Fibroblast of skin of right quadriceps (primary cell): ENCODE measurements around the gene GPATCH1.
"Not testable (repeated sequence)": the region's sequence is repeated elsewhere in the genome, so short reads cannot be mapped to it uniquely, and the experiment has no call there.

Source experiments
- DNase-seq: peaks from one replicate; pipeline ENCODE4 v3.0.0-alpha.2; 2013

Gene GPATCH1

GRCh38 chr19:33159893-33160292 lies 78.9 kb downstream of the GPATCH1 start:
- DNase-seq, result no peak

GRCh38 chr19:33161201-33161600 lies 80.2 kb downstream of the GPATCH1 start:
- no peak for DNase-seq

GRCh38 chr19:33163481-33163880 lies 82.5 kb downstream of the GPATCH1 start:
- no peak for DNase-seq

- DNase-seq, result not testable (repeated sequence)
Observed at GRCh38 chr19:33166037-33166436, 85.1 kb downstream of the GPATCH1 start.

GRCh38 chr19:33167438-33167837 lies 86.5 kb downstream of the GPATCH1 start:
- no peak for DNase-seq

- no peak for DNase-seq
Observed at GRCh38 chr19:33168528-33168927, 87.5 kb downstream of the GPATCH1 start.

GRCh38 chr19:33171222-33171795 lies 90.3 kb downstream of the GPATCH1 start:
- DNase-seq, result no peak

GRCh38 chr19:33171916-33172359 lies 91.0 kb downstream of the GPATCH1 start:
- DNase-seq, result peak; percentile 71

GRCh38 chr19:33174186-33174585 lies 93.2 kb downstream of the GPATCH1 start:
- DNase-seq, result no peak

GRCh38 chr19:33175156-33175782 lies 94.3 kb downstream of the GPATCH1 start:
- no peak for DNase-seq

- DNase-seq, result peak; percentile 27
Observed at GRCh38 chr19:33175886-33176669, 95.1 kb downstream of the GPATCH1 start.

GRCh38 chr19:33176670-33177416 lies 95.9 kb downstream of the GPATCH1 start:
- DNase-seq, result peak; percentile 99

- no peak for DNase-seq
Observed at GRCh38 chr19:33177417-33177979, 96.5 kb downstream of the GPATCH1 start.
